ENCODE data around the gene PJVK.

GRCh38 chr2:178508646-178509045 lies 57.5 kb downstream of the PJVK start:
- TF ChIP-seq CTCF (IDR thresholded peaks at IDR 0.05) (no peak), POLR2A (IDR thresholded peaks at IDR 0.05) (no peak)

Measured in lower leg skin (tissue), 3 donors.